HG02623 (cell line): Measurements from ENCODE around the gene PTPA.

Source experiments
- ATAC-seq: cut with Tn5 transposase; IDR thresholded peaks from one replicate; pipeline ENCODE4 v1.9.1; 2021; ENCODE audit warnings: moderate library complexity; ENCODE audit not compliant: unreplicated experiment

PTPA gene

GRCh38 chr9:129110740-129111527, at the start of gene PTPA, which contains the start of gene CRAT:
TSS of gene PTPA (plus strand) at chr9:129111415. CDS start at chr9:129111601, 186 bp downstream.
TSS of gene CRAT (minus strand) at chr9:129110793. CDS start at chr9:129110509, 284 bp downstream.
- peak; percentile 77 for ATAC-seq

- no peak for ATAC-seq
Measured at GRCh38 chr9:129063061-129063460, 48.2 kb upstream of the PTPA start.

GRCh38 chr9:129064499-129064908, 46.7 kb upstream of the PTPA start:
- ATAC-seq = no peak

- no peak for ATAC-seq
Measured at GRCh38 chr9:129068110-129068509, 43.1 kb upstream of the PTPA start.

GRCh38 chr9:129068990-129069861, 42.0 kb upstream of the PTPA start:
- no peak for ATAC-seq

GRCh38 chr9:129069862-129070641, 41.2 kb upstream of the PTPA start:
- ATAC-seq = no peak

GRCh38 chr9:129070696-129071525, 40.3 kb upstream of the PTPA start:
- ATAC-seq = no peak

GRCh38 chr9:129071526-129072126, 39.6 kb upstream of the PTPA start:
- ATAC-seq = no peak

GRCh38 chr9:129072171-129072570, 39.0 kb upstream of the PTPA start:
- ATAC-seq = no peak

- ATAC-seq = no peak
Measured at GRCh38 chr9:129073404-129073803, 37.8 kb upstream of the PTPA start.

GRCh38 chr9:129074106-129074505, 37.1 kb upstream of the PTPA start:
- ATAC-seq = no peak

GRCh38 chr9:129075996-129076639, 35.1 kb upstream of the PTPA start:
- ATAC-seq = no peak

- ATAC-seq = no peak
Measured at GRCh38 chr9:129076640-129077037, 34.6 kb upstream of the PTPA start.

GRCh38 chr9:129077236-129077635, 34.0 kb upstream of the PTPA start:
- no peak for ATAC-seq

- ATAC-seq = no peak
Measured at GRCh38 chr9:129078691-129079503, 32.3 kb upstream of the PTPA start.

- ATAC-seq = no peak
Measured at GRCh38 chr9:129079829-129080228, 31.4 kb upstream of the PTPA start.

GRCh38 chr9:129080298-129080600, 31.0 kb upstream of the PTPA start:
- ATAC-seq = no peak

- ATAC-seq = peak; percentile 89
Measured at GRCh38 chr9:129080601-129081387, 30.4 kb upstream of the PTPA start, which contains the start of gene DOLPP1. TSS of gene DOLPP1 (plus strand) at chr9:129081111. CDS start at chr9:129081132, 21 bp downstream.
